GM21825 (cell line): ENCODE data around the gene AK3.

Experiments
- ATAC-seq: cut with Tn5 transposase; IDR thresholded peaks from one replicate; pipeline ENCODE4 v1.9.1; 2021; ENCODE audit warnings: mild to moderate bottlenecking, moderate library complexity; ENCODE audit not compliant: unreplicated experiment

AK3 gene

DNA sequence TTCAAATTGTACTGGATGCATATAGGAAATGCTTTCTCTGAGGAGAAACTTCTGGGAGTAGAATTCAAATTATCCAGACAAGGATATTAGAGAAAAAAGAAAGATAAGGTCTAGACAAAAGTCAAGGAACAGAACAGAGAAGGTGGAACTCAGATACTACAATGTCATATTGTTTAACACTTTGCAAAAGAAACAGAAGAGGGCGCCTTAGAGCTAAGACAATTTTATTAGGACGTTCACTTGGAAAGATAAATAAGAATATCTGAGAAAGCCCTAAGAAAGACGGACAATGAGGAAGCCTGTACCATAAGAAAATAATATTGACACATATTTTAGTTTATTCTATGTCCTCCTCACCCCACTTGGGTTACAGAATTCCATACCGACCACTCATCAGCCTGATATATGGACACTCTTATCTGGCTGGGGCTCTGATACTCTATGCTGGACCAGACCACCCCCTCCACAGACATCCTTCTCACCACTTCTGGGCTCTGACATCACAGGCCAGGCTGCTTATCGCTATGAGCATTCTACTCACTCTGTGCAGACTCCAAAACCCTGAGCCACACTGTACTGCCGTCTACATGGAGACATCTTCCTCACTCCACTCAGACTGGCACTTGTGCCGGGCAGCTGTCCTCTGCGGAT lies 9.1 kb upstream of the AK3 start:
- no peak for ATAC-seq

DNA sequence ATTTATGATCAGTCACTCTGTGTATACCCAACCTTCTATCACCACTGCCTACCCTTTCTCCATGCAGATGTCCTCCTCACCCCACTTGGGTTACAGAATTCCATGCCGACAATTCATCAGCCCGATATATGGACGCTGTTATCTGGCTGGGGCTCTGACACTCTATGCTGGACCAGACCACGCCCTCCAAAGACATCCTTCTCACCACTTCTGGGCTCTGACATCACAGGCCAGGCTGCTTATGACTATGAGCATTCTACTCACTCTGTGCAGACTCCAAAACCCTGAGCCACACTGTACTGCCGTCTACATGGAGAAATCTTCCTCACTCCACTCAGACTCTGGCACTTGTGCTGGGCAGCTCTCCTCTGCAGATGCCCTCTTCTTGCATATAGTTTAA lies 7.6 kb upstream of the AK3 start:
- ATAC-seq, result no peak

DNA sequence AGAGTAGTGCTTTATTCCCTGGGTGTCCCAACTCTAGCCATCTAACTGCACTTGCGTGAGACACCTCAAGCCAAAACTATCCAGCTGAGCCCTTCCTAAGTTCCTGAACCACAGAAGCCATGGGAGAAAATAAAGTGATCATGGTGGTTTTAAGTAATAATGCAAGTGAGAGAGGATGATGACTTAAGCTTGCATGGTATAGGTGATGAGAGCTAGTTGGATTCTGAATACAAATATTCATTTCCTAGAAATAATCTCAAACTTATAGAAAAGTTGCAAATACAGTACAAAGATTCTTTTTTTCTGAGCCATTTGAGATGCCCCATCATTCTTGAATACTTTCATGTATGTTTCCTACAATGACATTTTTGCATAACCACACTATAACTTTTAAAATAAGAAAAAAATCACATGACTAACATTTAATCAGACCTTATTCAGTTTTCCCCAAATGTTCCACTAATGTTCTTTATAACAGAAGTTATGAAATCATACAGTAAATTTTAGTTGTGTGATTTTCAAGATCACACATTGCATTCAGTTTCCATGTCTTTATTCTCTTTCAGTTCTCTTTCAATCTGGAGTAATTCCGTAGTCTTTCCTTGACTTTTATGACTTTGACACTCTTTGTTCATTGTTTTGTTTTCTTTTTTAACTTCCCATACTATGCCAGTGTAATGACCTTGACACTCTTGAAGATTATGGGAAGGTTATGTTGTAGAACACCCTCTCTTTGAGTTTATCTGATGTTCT lies 5.5 kb upstream of the AK3 start:
- no peak for ATAC-seq

DNA sequence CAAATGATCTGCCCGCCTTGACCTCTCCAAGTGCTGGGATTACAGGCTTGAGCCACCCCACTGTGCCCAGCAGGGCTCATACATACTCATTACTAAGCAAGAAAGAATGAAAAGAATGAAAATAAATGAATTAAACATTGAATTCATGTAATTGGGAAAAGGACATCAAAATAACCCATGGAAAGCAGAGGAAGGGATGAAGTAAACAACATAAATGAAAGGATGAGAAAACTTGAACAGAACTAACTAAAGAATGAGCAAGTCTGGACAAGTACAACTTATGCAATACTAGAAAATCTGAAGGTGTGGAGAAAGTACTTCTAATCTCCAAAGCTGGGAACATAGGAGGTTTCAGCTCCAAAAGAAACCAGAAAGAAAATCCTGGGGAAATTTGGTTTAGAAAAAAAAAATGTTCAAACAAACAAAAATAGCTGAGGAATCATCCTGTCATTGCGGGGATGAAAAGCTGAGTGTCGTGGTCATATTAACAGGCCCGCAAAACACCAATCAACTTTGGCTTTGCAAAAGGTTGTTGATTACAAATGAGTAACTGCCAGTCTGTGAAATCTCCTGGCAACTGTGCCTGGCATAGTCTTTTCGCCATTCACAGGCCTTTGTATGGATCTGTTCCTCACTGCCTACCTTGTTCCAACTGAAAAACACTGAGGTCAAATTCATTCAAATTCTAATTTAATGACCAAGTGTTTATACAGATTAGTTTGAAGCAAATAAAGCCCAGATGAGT lies 2.3 kb upstream of the AK3 start:
- ATAC-seq, result no peak

DNA sequence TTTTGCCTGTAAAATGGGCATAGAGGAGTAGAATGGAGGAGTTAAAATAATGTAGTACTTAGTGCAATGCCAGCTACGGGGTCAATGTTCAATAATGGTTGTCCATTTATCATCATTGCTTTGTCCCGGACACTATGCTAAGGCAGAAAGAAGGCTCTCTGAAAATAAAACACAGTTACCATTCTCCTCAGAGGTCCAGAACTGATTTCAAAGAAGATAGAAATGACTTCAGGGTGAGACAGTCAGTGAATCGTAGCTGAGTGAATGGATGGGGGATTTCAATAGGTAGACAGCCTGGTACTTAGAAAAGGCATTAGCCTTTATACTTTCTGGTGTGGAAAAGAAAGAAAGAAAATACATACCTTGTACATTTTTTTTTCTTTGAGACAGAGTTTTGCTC lies 1.2 kb upstream of the AK3 start:
- no peak for ATAC-seq

DNA sequence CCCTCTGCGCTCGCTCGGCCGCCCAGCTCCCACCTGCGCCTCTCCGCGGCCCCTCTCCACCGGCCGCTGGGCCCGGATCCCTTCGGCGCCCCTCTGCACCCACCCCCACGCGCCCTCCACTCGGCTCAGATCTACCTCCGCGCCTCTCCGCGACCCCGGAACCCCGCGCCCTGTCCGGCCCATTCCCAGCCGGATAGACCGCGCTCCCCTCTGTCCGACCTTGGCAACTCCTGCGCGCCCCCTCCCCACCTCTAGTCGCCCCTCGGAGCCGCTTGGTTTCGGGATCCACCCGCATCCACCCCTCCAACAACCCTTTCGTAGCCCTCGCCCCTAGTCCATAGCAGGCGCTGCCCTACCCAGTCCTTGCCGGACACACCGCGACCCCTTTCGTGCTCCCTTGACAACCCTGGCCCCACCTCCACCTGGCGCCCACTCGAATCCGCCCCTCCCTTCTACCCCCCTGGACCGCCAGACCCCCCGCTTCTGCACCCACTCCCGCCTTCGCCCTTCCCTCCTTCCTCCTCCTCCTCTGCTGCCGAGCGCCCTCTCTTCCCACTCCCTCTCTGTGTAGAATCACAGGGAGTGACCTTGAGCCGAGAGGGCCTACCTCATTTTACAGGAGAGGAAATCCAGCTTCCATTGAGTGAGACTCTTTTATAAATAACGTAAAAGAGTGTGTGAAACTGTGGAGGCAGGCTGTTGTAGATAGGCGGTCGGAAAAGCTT lies 525 bp upstream of the AK3 start:
- ATAC-seq, result peak; percentile 3

DNA sequence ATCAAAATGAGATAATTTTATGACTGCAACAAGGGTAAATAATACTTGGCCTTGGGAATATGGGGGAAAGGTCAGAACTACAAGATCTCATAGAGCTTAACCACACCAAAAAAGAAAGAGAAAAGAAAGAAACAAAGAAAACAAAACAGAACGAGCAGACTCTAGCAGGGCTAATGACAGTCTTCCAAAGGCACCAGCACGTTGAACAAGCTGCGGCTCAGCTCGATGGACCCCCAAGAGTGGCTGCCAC lies 689 bp downstream of the AK3 start:
- ATAC-seq, result no peak

DNA sequence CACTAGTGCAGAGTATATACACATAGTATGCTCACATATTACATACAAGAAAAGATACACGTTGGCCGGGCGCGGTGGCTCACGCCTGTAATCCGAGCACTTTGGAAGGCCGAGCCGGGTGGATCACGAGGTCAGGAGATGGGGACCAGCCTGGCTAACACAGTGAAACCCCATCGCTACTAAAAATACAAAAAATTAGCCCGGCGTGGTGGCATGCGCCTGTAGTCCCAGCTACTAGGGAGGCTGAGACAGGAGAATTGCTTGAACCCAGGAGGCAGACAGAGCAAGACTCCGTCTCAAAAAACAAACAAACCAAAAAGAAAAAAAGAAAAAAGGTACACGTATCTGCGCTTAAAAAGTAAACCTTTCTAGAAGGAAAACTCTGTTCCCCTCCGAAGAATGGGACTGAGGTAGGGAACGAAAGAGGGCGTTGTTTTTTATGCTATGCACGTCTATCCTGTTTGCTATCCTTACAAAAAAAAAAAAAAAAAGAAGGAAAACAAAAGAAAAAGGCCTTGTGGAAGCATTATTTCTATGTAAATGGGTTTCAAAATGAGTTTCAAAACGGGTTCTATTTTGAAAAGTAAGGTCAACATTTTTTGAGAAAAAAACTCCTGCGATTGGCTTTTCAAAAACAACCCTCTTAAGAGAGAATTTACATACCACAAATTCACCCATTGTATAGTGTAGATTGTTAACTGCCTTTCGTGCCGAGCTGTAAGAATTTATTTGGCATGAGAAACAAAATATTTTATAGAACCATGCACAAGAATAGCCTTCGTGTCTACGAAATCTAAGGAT lies 1.2 kb downstream of the AK3 start:
- ATAC-seq, result no peak

DNA sequence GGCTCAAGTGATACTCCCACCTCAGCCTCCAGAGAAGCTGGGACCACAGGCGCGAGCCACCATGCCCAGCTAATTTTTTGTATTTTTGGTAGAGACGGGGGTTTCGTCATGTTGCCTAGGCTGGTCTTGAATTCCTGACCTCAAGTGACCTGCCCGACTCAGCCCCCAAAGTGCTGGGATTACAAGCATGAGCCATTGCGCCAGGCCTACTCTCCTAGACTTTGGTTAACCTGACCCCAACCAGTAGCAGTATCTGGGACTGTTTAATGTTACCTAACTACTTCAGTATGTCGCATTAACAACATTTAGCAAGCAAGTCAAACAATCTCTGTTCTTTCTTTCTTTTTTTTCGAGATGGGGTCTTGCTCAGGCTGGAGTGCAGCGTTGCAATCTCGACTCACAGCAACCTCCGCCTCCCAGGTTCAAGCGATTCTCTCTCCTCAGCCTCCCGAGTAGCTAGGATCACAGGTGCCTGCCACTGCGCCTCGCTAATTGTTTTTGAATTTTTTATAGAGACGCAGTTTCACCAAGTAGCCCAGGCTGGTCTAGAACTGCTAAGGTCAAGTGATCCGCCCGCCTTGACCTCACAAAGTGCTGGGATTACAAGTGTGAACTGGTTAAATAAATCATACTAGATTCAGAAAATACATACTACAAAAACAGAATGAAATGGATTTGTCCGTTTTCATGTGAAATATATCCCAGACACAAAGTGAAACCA lies 2.0 kb downstream of the AK3 start:
- ATAC-seq, result no peak

DNA sequence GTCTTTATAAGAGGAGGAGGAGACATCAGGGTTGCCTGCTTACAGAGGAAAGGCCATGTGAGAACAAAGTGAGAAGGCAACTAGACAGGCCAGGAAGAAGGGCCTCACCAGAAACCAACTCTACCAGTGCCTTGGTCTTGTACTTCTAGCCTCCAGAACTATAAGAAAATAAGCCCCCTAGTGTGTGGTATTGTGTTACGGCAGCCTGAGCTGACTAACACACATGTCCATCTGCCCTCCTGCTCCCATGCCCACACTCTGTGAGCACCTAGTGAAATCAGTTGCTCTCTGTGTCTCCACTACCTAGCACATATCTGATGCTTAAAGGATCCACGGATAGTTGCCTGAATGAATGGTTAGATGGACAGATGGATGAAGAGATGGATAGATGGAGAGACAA lies 6.9 kb downstream of the AK3 start:
- no peak for ATAC-seq

DNA sequence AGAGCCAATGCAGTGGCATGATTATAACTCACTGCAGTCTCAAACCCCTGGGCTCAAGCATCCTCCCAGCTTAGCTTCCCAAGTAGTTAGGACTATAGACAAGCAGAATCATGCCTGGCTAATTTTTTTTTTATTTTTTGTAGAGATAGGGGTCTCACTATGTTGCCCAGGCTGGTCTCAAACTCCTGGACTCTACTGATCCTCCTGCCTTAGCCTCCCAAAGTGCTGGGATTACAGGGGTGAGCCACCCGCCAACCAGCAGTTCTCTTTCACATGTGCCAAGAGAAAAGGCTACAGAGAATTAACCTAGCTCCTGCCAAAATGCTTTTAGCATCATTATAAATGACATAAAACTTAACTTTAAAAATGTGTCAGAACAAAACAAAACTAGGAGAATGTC lies 8.1 kb downstream of the AK3 start:
- no peak for ATAC-seq

DNA sequence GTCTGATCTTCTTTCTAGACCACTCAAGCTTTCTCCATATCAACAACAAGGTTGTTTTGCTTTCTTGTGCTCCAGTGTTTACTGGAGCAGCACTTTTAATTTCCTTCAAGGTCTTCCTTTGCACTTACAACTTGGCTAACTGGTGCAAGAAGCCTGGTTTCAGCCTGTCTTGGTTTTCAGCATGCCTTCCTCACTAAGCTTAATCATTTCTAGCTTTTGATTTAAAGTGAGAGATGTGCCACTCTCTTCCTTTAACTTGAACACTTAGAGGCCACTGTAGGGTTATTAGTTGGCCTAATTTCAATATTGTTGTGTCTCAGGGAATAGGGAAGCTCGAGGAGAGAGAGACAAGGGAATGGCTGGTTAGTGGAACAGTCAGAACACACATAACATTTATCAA lies 13.4 kb downstream of the AK3 start:
- ATAC-seq, result no peak

DNA sequence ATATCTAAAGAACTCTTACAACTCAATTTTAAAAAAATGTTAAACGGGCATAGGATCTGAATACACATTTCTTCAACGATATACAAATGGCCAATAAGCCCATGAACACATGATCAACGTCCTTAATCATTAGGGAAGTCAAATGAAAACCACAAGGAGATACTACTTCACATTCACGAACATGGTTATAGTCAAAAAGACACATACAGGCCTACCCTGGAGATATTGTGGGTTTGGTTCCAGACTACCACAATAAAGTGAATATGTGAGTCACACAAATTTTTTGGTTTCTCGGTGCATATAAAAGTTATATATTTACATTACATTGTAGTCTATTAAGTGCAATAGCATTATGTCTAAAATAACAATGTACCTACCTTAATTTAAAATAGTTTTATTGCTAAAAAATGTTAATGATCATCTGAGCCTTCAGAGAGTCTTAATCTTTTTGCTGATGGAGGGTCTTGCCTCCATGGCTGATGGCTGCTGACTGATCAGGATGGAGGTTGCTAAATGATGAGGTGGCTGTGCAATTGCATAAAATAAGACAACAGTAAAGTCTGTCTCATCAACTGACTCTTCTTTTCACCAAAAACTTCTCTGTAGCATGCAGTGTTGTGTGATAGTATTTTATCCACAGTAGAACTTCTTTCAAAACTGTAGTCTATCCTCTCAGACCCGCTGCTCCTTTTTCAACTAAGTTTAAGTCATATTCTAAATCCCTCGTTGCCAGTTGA lies 15.1 kb downstream of the AK3 start:
- no peak for ATAC-seq

DNA sequence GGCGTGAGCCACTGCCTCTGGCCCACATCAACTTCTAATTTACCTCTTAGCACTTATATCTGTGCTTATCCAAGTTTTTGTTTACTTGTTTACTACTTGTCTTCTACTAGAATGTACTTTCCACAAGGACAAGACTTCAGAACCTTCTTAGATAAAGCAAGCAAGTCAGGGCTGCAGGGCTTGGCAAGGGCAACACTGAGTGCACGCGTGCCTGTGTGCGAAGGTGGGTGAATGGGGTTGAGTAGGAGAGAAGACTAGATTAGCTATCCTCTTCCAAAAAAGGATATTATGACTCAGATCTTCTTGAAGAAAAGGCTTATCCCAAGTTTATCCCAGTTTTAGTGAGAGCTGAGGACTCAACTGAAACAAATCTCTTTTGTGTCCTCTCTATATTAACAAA lies 19.3 kb downstream of the AK3 start:
- no peak for ATAC-seq

DNA sequence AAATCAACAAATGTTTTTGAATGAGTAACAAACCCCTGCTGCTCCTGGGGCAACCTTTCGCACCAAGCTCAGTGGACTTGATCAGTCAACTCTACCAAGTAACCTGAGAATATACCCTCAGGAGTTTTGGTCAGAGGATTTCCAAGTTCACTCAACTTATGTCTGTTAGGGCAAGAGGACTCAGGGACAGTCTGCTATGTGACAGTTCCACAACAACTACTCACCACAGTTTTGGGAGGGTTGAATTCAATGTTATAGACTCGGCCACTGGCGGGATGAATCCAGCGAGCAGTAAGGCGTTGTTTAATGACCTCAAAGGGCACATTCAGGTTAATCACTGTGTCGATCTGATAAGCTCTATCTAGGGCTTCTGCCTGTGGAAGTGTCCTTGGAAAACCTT lies 22.1 kb downstream of the AK3 start:
- no peak for ATAC-seq

DNA sequence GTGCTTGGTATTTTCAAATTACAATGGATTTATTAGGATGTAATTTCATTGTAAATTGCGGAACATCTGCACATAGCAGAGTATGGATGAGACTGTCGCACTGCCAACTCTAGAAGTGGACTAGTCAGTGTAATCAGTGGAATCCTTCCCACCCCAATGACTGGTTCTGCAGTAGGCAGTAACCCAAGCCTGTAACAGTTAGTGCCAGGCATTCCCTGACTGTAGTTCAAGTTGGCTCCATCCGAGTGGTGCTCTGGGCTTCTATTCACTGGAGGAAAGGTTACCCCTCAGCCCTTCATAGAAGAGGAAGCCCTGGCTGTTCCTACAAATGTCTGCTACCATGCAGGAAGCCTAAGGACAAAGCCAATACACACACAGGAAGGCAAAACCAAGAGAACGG lies 23.2 kb downstream of the AK3 start:
- ATAC-seq, result no peak

DNA sequence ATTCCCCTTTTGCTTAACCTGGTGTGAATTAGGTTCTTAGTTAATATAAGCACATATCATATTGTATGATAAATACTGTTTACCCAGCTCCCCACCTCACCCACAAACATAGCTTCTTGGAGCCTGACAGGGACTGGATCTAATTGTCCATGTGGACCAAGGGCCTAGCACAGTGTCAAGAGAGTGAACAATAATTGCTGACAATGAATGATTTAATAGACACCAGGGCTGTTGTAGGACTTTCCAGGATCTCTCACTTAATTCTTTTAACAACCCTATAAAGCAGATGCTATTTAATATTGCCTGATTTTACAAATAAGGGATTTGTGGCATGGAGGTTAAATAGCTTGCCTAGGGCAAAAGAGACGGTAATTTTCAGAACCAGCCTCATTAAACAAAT lies 24.8 kb downstream of the AK3 start:
- ATAC-seq, result no peak

DNA sequence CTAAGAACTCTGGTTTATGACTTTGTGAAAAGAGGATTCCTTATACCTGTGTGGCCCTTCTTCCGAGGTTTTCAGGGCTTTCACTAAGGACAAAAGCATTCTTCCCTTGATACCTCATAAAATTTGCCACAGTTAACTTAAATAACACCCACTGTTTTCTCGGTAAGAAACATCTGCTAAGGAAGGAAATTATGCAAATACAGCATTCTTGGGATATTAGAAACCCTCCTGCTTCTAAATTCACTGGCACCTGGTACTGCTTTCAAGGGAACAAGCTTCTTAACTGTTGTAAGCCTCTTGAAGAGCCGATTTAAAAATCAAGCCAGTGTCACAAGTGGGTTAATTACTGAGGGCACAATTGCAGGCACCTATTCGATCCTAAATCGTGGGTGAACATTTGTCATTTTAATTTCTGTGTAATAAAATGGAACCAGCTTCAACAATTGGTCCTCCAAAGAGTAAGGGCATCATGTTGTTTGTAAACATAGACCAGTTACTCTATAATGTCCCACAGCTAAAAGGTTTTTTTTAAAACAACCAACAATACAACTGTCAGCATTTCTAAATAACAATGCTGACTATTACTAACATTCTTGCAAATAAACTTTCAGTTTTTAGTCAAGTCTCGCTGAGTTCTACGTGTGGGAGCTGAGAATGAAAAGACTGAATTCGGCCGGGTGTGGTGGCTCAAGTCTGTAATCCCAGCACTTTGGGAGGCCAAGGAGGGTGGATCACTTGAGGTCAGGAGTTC lies 26.6 kb downstream of the AK3 start:
- no peak for ATAC-seq

DNA sequence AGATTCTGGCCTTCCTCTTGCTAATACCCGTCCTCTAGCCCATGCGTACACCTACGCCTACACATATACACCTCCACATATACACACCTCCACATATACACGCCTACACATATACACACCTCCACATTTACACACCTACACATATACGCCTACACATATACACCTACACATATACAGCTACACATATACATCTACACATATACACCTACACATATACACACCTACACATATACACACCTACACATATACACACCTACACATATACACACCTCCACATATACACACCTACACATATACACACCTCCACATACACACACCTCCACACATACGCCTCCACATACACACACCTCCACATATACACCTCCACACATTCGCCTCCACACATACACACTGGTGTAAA lies 27.2 kb downstream of the AK3 start:
- ATAC-seq, result no peak
